ENCODE results near the gene ICA1.

DNA sequence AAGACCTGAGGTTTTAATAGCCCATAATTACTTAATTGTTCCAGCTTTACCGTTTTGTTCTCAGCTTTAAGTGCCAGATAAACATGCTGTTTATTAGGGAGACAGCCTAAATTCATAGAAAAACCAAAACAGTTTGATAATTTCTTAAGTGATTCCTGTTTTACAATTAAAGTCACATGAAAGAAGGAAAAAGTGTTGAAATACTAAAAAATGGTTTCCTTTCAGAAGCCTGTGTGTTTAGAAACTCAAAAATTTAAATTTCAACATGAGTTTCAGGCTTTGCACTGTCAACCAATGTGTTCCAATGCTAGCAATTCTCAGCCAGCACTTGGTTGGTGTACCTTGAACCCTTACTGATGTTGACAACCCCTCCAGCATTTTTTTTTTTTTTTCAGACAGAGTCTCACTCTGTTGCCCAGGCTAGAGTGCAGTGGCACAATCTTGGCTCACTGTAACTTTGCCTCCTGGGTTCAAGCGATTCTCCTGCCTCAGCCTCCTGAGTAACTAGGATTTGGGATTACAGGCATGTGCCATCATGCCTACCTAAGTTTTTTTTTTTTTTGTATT, 135.3 kb downstream of the ICA1 start:
- TF ChIP-seq POLR2A (IDR thresholded peaks at IDR 0.05; ENCODE audit: low read length) (no peak), ZC3H11A (IDR thresholded peaks at IDR 0.05) (no peak), RAD21 (conservative IDR thresholded peaks at IDR 0.05 in 1 of 2, IDR thresholded peaks at IDR 0.05 in 1 of 2) (no peak), EP300 (IDR thresholded peaks at IDR 0.05) (no peak)
- TF ChIP-seq, protein P1, sequence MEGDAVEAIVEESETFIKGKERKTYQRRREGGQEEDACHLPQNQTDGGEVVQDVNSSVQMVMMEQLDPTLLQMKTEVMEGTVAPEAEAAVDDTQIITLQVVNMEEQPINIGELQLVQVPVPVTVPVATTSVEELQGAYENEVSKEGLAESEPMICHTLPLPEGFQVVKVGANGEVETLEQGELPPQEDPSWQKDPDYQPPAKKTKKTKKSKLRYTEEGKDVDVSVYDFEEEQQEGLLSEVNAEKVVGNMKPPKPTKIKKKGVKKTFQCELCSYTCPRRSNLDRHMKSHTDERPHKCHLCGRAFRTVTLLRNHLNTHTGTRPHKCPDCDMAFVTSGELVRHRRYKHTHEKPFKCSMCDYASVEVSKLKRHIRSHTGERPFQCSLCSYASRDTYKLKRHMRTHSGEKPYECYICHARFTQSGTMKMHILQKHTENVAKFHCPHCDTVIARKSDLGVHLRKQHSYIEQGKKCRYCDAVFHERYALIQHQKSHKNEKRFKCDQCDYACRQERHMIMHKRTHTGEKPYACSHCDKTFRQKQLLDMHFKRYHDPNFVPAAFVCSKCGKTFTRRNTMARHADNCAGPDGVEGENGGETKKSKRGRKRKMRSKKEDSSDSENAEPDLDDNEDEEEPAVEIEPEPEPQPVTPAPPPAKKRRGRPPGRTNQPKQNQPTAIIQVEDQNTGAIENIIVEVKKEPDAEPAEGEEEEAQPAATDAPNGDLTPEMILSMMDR (IDR thresholded peaks at IDR 0.05), result no peak
